Breast epithelium (tissue), 3 donors: ENCODE data around the gene ADGRL3.

Experiments used
- CTCF ChIP-seq, 3 donors: fragments of 450-650 bp; IDR thresholded peaks; one replicate each; pipeline ENCODE4 v1.5.1; 2016 to 2017; ENCODE audit warnings: antibody characterized with exemption in 3 of 3, mild to moderate bottlenecking in 3 of 3, moderate library complexity in 3 of 3
- POLR2A ChIP-seq: fragments of 450-650 bp; IDR thresholded peaks from one replicate; pipeline ENCODE4 v1.6.1; 2016; ENCODE audit warnings: antibody characterized with exemption, mild to moderate bottlenecking, moderate library complexity

DNA sequence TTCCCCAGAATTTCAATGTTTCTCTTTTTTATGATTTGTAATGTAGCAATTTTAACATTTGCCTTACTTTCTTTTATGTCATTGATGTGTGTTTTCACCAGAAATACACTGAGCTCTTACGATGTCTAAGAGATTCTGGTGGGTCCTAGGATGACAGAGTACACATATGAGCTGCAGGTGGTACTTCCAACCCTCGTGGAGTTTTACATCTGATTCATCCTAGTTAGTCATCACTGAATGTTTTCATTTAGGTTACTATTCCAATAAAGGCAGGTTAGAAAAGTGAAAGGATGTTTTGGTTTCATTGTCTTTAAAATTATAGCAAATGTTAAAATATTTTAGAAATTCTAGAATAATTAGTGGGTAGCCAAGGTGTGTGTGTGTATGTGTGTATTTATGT is 605.9 kb downstream of the ADGRL3 start:
- TF ChIP-seq CTCF (IDR thresholded peaks at IDR 0.05) (no peak), POLR2A (no peak)
